HepG2 (cell line): ENCODE results near the gene DROSHA. TPM values are rescaled to one million over a fixed set of nuclear protein-coding genes. Genes with fewer than 3 reads are reported as not detected.

ENCODE experiments used
- ATAC-seq: fragments of 200-7000 bp; cut with Tn5 transposase; 3 replicates; pipeline ENCODE4 v1.9.1; 2020; ENCODE audit warnings: mild to moderate bottlenecking, moderate library complexity
- BruUV-seq: library from RNA; stranded (reverse); fragments of 400-500 nt; replicated peaks from 2 replicates; lab custom pipeline; 2021; lab: Mats Ljungman, UMichigan
- CTCF ChIA-PET: fragments of 300-600 bp; formaldehyde crosslinking; extraction: SDS; loops from one replicate; lab custom pipeline; 2021; ENCODE audit warnings: low total read pairs, inconsistent platforms, low intra/inter-chr PET ratio; lab: Yijun Ruan, JAX
- POLR2A ChIA-PET: fragments of 350-600 bp; sonication (Branson Sonifier 250); formaldehyde crosslinking; loops from one replicate; lab custom pipeline; 2020; ENCODE audit warnings: antibody characterized with exemption, inconsistent platforms; lab: Yijun Ruan, JAX
- DNase-seq: peaks from one replicate; pipeline ENCODE4 v3.0.0-alpha.2; 2015; ENCODE audit warnings: low spot score
- FAIRE-seq: peaks from 3 replicates; lab custom pipeline; 2011; peaks lifted over from hg19 to GRCh38; lab: Jason Lieb, UNC
- H2AFZ ChIP-seq: one replicate; pipeline ENCODE4 v1.6.1; 2011; ENCODE audit warnings: low read length, inconsistent platforms
- H3K27ac ChIP-seq: fragments of 300-600 bp; 3 replicates; pipeline ENCODE4 v1.8.0; 2011; ENCODE audit warnings: mixed run types, mild to moderate bottlenecking, mixed read lengths, low read length, inconsistent platforms; ENCODE audit not compliant: insufficient read depth; ENCODE audit errors: extremely low read length
- H3K27me3 ChIP-seq, 2 experiments: fragments of 200-600 bp in 1 of 2; 2 replicates in 1 of 2; 3 replicates in 1 of 2; pipeline versions ENCODE4 v1.6.0 to v1.8.0; 2011; ENCODE audit warnings: low read length in 2 of 2, mild to moderate bottlenecking in 2 of 2, moderate library complexity in 2 of 2, inconsistent platforms in 1 of 2; ENCODE audit not compliant: insufficient read depth in 2 of 2, control insufficient read depth in 1 of 2
- H3K36me3 ChIP-seq, 2 experiments: fragments of 200-600 bp in 1 of 2; replicated peaks in 1 of 2; 2 replicates in 1 of 2; 3 replicates in 1 of 2; pipeline versions ENCODE4 v1.5.1 to v1.8.0; 2011; ENCODE audit warnings: low read length in 2 of 2, inconsistent platforms in 1 of 2; ENCODE audit not compliant: insufficient read depth in 2 of 2, control insufficient read depth in 1 of 2
- H3K4me1 ChIP-seq: 2 replicates; pipeline ENCODE4 v1.5.1; 2012; ENCODE audit warnings: low read length, inconsistent platforms; ENCODE audit not compliant: insufficient read depth
- H3K4me2 ChIP-seq: 2 replicates; pipeline ENCODE4 v1.6.0; 2011; ENCODE audit warnings: low read depth, low read length, inconsistent platforms
- H3K4me3 ChIP-seq, 3 experiments: fragments of 200-600 bp in 1 of 3; sonication (generic), shearing (Covaris generic) in 1 of 3; replicated peaks in 1 of 3; 2 replicates each; pipeline ENCODE4 v1.5.1; 2011 to 2016; ENCODE audit warnings: low read length in 3 of 3, inconsistent platforms in 2 of 3, low read depth in 2 of 3, mild to moderate bottlenecking in 2 of 3, control low read depth in 1 of 3, mixed read lengths in 1 of 3; ENCODE audit not compliant: insufficient read depth in 1 of 3
- H3K79me2 ChIP-seq: one replicate; pipeline ENCODE4 v1.6.1; 2011; ENCODE audit warnings: low read length, inconsistent platforms; ENCODE audit not compliant: insufficient read depth
- H3K9ac ChIP-seq: 2 replicates; pipeline ENCODE4 v1.6.0; 2011; ENCODE audit warnings: mild to moderate bottlenecking, low read depth, low read length, inconsistent platforms; ENCODE audit not compliant: insufficient read depth
- H3K9me3 ChIP-seq: 2 replicates; pipeline ENCODE4 v1.5.1; 2012; ENCODE audit warnings: mild to moderate bottlenecking, low read length
- H4K20me1 ChIP-seq: 2 replicates; pipeline ENCODE4 v1.6.0; 2011; ENCODE audit warnings: inconsistent platforms, mild to moderate bottlenecking, low read length, moderate library complexity; ENCODE audit not compliant: insufficient read depth
- HMG20B ChIP-seq: conservative IDR thresholded peaks from 2 replicates; pipeline ENCODE4 v1.6.1; 2016; ENCODE audit warnings: missing genetic modification reagents, missing compliant biosample characterization
- ISX ChIP-seq: sonication (generic); formaldehyde crosslinking; conservative IDR thresholded peaks from 2 replicates; pipeline ENCODE4 v1.5.0; 2020; ENCODE audit warnings: missing genetic modification reagents
- MED13 ChIP-seq: sonication (generic); formaldehyde crosslinking; IDR thresholded peaks from 2 replicates; pipeline ENCODE4 v1.5.0; 2020; ENCODE audit warnings: missing genetic modification reagents
- MIXL1 ChIP-seq: IDR thresholded peaks from 2 replicates; pipeline ENCODE4 v1.6.1; 2016
- NFATC3 ChIP-seq: sonication (generic); formaldehyde crosslinking; IDR thresholded peaks from 2 replicates; pipeline ENCODE4 v1.5.1; 2020; ENCODE audit warnings: mild to moderate bottlenecking, missing genetic modification reagents
- RELA ChIP-seq: sonication (generic); formaldehyde crosslinking; IDR thresholded peaks from 2 replicates; pipeline ENCODE4 v1.4.0; 2020; ENCODE audit warnings: missing genetic modification reagents
- ZNF138 ChIP-seq: sonication (generic); formaldehyde crosslinking; IDR thresholded peaks from 2 replicates; pipeline ENCODE4 v1.5.0; 2020; ENCODE audit warnings: mild to moderate bottlenecking, low read depth, missing genetic modification reagents
- ZNF296 ChIP-seq: sonication (generic); formaldehyde crosslinking; conservative IDR thresholded peaks from 2 replicates; pipeline ENCODE4 v1.5.0; 2020; ENCODE audit warnings: mild to moderate bottlenecking, missing genetic modification reagents
- ZNF34 ChIP-seq: sonication (generic); formaldehyde crosslinking; IDR thresholded peaks from 2 replicates; pipeline ENCODE4 v1.4.0; 2020; ENCODE audit warnings: mild to moderate bottlenecking, missing genetic modification reagents, borderline replicate concordance
- ZNF343 ChIP-seq: sonication (generic); formaldehyde crosslinking; IDR thresholded peaks from 2 replicates; pipeline ENCODE4 v1.4.0; 2020; ENCODE audit warnings: mild to moderate bottlenecking, missing genetic modification reagents
- ZNF367 ChIP-seq: sonication (generic); formaldehyde crosslinking; IDR thresholded peaks from 2 replicates; pipeline ENCODE4 v1.4.0; 2020; ENCODE audit warnings: missing genetic modification reagents, borderline replicate concordance
- ZNF674 ChIP-seq: sonication (generic); formaldehyde crosslinking; IDR thresholded peaks from 2 replicates; pipeline ENCODE4 v1.5.0; 2020; ENCODE audit warnings: low read depth, mild to moderate bottlenecking, missing genetic modification reagents
- WGBS: methylation state at CpG from one replicate; pipeline ENCODE4 v1.1.6; 2017; ENCODE audit warnings: low lambda C conversion rate; 5-methylcytosine and 5-hydroxymethylcytosine counted together
- in situ Hi-C: cut with HindIII; loops from 2 replicates; pipeline ENCODE4 v1.10.0; 2017; ENCODE audit warnings: low pct_unique_long_range_greater_than_20kb; ENCODE audit not compliant: extremely low pct_ligation_motif_present
- intact Hi-C: fragments of 100-400 bp; cut with micrococcal nuclease; formaldehyde crosslinking; loops from one replicate; pipeline ENCODE4 v1.10.0; 2022; ENCODE audit not compliant: unreplicated experiment
- polyA plus RNA-seq, 8 experiments: library from polyadenylated mRNA; depleted of rRNA in 3 of 8; stranded (reverse) in 7 of 8; unstranded in 1 of 8; fragments of >200 nt; fragmentation: Illumina TruSeq in 4 of 8; extraction: Trizol in 4 of 8; gene quantifications; 2 replicates each; pipeline versions ENCODE4 v1.2.1 to v1.2.3, GENCODE V29; 2011 to 2016; ENCODE audit warnings: low read depth in 4 of 8, missing spikeins in 1 of 8, mixed read lengths in 1 of 8; ENCODE audit not compliant: insufficient read depth in 1 of 8
- total RNA-seq, 5 experiments: library from RNA; depleted of rRNA; stranded (reverse); fragments of >200 nt; fragmentation: Illumina TruSeq; extraction: Trizol; gene quantifications; 2 replicates each; pipeline ENCODE4 v1.2.3, GENCODE V29; 2016; ENCODE audit warnings: low read depth in 1 of 5
- TF ChIP-seq, protein P1 (sequence below): sonication (generic); formaldehyde crosslinking; IDR thresholded peaks from 2 replicates; pipeline ENCODE4 v1.5.1; 2020; ENCODE audit warnings: mild to moderate bottlenecking, moderate library complexity, missing genetic modification reagents
- TF ChIP-seq, protein P2 (sequence below): conservative IDR thresholded peaks from 2 replicates; pipeline ENCODE4 v1.6.1; 2018; ENCODE audit warnings: missing genetic modification reagents
- TF ChIP-seq, protein P3 (sequence below): sonication (generic); formaldehyde crosslinking; IDR thresholded peaks from 2 replicates; pipeline ENCODE4 v1.4.0; 2020; ENCODE audit warnings: mild to moderate bottlenecking, missing genetic modification reagents

DROSHA gene
- total and polyA plus RNA-seq, 2 of the 13 experiments (the other 11 are each of a cell fraction or from before 2014, with no cell fraction given) = 22.3 to 29.4 TPM

DNA sequence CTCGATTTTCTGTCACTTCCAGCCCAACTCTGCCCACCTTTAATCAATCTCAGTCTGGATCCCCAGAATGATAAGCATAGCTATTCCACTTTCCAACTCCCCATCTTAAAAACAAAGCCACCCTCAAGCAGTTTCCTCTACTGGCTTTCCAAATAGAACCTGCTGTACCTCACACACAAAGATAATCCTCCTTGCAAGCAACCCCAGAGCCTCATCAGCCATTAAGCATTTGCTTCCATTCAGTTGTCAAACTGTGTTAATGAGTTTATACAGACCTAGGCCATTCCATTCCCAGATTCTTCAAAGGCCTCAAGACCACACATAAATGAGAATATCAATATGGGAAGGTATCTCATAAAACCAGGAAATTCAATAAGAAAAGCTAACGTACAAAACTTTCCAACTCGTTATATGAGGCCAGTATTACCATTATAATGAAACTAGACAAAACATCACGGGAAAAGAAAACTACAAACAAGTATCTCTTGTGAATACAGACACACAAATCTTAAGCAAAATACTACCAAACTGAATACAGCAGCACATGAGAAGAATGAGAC, 86.8 kb downstream of the DROSHA start:
- intact Hi-C loops = no loop called here
- H3K4me1 ChIP-seq = no peaks in the 10 kb centered on the region
- in situ Hi-C loops = no loop called here
- no peak overlapping the region for H3K4me3 ChIP-seq
- TF ChIP-seq ZNF34 (CRISPR knock-in tag) = no peak
- no peak for TF ChIP-seq ZNF367 (CRISPR knock-in tag)
- TF ChIP-seq ZNF343 (CRISPR knock-in tag) = no peak
- TF ChIP-seq MIXL1 (CRISPR knock-in tag) = no peak
- TF ChIP-seq ZNF674 = no peak
- TF ChIP-seq, protein P1, sequence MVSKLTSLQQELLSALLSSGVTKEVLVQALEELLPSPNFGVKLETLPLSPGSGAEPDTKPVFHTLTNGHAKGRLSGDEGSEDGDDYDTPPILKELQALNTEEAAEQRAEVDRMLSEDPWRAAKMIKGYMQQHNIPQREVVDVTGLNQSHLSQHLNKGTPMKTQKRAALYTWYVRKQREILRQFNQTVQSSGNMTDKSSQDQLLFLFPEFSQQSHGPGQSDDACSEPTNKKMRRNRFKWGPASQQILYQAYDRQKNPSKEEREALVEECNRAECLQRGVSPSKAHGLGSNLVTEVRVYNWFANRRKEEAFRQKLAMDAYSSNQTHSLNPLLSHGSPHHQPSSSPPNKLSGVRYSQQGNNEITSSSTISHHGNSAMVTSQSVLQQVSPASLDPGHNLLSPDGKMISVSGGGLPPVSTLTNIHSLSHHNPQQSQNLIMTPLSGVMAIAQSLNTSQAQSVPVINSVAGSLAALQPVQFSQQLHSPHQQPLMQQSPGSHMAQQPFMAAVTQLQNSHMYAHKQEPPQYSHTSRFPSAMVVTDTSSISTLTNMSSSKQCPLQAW (CRISPR knock-in tag) = no peak
- no peak for TF ChIP-seq ISX (CRISPR knock-in tag)
- TF ChIP-seq, all 625 proteins: peak for 0
- H4K20me1 ChIP-seq = no peaks in the 10 kb centered on the region
- peaks cover 2 to 34% of the 10 kb centered on the region in 2 experiments; a peak in 4 of 5 replicates for H3K36me3 ChIP-seq
- no peak for FAIRE-seq
- H3K4me2 ChIP-seq = no peak overlapping the region
- no TSS peak for BruUV-seq
- no peak for DNase-seq
- no peak overlapping the region for H3K27ac ChIP-seq
- ATAC-seq = no peak
- ChIA-PET CTCF (no interaction called here), POLR2A (no interaction called here)
- no peaks in the 10 kb centered on the region for H3K79me2 ChIP-seq
- H3K9ac ChIP-seq = no peak overlapping the region
- WGBS = 94% methylated on average over 4 of the region's 4 CpGs
- no peaks in the 10 kb centered on the region for H3K27me3 ChIP-seq
- no peaks in the 10 kb centered on the region for H3K9me3 ChIP-seq
- H2AFZ ChIP-seq = no peak overlapping the region

DNA sequence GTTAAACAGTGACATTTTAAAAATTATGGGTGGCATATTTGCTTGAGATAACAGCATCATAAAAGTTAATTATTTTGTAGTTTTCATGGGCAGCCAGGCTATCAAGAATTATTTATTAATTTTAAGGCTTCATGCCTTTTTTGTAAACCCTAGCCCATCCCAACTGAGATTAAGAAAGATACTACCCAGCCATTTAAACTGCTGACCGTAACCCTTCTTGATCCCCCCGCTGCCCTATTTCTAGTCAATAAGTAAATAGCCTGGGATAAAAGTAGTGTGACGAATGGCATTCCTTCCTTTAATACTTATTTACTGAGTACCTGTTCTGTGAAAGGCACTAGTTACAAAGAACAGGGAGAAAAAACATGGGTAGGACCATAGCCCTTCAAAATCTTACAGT, 88.3 kb downstream of the DROSHA start:
- H3K79me2 ChIP-seq = no peaks in the 10 kb centered on the region
- no peak overlapping the region for H3K4me2 ChIP-seq
- TF ChIP-seq ZNF296 (CRISPR knock-in tag) (no peak), MED13 (CRISPR knock-in tag) (no peak), HMG20B (CRISPR knock-in tag) (no peak), ZNF138 (CRISPR knock-in tag) (no peak), RELA (no peak), NFATC3 (CRISPR knock-in tag) (no peak)
- TF ChIP-seq, protein P2, sequence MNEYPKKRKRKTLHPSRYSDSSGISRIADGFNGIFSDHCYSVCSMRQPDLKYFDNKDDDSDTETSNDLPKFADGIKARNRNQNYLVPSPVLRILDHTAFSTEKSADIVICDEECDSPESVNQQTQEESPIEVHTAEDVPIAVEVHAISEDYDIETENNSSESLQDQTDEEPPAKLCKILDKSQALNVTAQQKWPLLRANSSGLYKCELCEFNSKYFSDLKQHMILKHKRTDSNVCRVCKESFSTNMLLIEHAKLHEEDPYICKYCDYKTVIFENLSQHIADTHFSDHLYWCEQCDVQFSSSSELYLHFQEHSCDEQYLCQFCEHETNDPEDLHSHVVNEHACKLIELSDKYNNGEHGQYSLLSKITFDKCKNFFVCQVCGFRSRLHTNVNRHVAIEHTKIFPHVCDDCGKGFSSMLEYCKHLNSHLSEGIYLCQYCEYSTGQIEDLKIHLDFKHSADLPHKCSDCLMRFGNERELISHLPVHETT = no peak
- TF ChIP-seq, protein P3, sequence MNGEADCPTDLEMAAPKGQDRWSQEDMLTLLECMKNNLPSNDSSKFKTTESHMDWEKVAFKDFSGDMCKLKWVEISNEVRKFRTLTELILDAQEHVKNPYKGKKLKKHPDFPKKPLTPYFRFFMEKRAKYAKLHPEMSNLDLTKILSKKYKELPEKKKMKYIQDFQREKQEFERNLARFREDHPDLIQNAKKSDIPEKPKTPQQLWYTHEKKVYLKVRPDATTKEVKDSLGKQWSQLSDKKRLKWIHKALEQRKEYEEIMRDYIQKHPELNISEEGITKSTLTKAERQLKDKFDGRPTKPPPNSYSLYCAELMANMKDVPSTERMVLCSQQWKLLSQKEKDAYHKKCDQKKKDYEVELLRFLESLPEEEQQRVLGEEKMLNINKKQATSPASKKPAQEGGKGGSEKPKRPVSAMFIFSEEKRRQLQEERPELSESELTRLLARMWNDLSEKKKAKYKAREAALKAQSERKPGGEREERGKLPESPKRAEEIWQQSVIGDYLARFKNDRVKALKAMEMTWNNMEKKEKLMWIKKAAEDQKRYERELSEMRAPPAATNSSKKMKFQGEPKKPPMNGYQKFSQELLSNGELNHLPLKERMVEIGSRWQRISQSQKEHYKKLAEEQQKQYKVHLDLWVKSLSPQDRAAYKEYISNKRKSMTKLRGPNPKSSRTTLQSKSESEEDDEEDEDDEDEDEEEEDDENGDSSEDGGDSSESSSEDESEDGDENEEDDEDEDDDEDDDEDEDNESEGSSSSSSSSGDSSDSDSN (CRISPR knock-in tag) = no peak
- TF ChIP-seq, all 625 proteins: peak for 0
- no peaks in the 10 kb centered on the region for H3K9me3 ChIP-seq
- H3K27ac ChIP-seq = no peak overlapping the region
- no TSS peak for BruUV-seq
- ATAC-seq (no peak), FAIRE-seq (no peak), DNase-seq (no peak)
- in situ Hi-C loops = no loop called here
- H3K4me1 ChIP-seq = no peaks in the 10 kb centered on the region
- H3K36me3 ChIP-seq = peaks cover 2 to 28% of the 10 kb centered on the region in 2 experiments; a peak in 3 of 5 replicates
- H3K27me3 ChIP-seq = no peaks in the 10 kb centered on the region
- H3K4me3 ChIP-seq = no peak overlapping the region
- intact Hi-C loops = no loop called here
- ChIA-PET POLR2A (no interaction called here), CTCF (no interaction called here)
- no peak overlapping the region for H2AFZ ChIP-seq
- 94% methylated on average over 3 of the region's 3 CpGs for WGBS
- no peak overlapping the region for H3K9ac ChIP-seq
- H4K20me1 ChIP-seq = no peaks in the 10 kb centered on the region
